Measurements from ENCODE around the gene GSG1L.

GSG1L gene

DNA sequence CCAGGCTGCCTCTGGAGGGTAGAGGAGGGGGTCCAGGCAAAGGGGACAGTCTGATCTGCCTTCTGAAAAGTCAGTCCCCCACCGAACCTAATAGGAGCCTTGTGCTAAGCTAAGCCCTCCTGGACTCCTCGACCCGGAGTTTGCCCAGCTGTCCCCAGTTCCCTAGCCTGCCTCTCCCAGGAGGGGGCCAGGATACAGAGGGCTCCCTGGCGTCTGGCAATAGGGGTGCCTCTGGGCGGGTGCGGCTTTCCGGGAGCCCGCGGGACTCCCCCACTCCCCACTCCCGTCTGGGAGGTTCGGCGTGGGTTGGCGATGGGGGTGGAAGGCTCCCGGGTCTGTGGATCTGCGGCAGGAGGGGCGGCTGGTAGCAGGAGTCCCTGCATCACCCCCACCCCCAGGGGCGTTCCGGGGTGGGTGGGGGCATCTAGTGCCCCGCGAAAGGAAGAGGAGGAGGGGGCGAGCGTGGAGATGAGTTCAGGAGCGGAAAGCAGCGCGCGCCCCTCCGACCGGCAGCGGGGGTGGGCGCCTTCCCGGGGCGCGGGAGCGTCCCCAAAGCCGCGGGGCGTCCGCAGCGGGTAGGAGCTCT lies 1.2 kb downstream of the GSG1L start:
- no peak for DNase-seq

DNA sequence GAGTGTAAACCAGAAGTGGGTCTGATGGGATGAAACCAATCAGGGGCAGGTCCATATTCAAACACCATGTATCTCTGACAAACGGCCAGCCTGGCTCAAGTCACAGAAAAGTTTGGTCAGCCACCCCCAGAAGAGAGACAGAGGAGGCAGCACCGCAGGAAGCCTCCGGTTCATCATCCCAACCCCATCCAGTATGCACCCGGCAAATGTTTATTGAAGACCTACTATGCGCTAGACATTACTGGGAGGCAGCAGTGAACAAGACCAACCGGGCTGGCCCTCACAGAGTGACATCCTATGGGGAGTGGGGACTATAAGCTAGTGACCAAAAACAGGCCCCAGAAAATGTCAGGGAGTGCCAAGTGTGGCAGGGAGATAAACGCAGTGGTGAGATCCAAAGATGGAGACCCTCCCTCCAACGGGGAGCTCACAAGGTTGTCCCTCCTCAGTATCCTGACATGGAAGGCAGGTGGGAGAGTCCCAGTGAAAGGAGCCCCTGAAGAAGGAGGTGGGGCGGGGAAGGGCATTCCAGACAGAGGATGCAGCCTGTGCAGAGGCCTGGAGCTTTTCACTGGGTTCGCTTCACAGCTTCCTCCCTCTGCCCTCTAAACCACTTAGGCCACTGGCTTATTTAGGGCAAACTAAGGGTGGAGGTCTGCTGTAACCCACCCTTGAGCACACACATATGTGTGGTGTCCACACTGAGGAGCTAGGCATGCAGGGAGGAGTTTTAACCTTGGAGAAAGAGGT lies 2.0 kb downstream of the GSG1L start:
- no peak for DNase-seq

GRCh38 chr16:28059841-28060575 lies 3.5 kb downstream of the GSG1L start:
- DNase-seq = no peak

- no peak for DNase-seq
Measured at GRCh38 chr16:28058839-28059589, 4.5 kb downstream of the GSG1L start.

DNA sequence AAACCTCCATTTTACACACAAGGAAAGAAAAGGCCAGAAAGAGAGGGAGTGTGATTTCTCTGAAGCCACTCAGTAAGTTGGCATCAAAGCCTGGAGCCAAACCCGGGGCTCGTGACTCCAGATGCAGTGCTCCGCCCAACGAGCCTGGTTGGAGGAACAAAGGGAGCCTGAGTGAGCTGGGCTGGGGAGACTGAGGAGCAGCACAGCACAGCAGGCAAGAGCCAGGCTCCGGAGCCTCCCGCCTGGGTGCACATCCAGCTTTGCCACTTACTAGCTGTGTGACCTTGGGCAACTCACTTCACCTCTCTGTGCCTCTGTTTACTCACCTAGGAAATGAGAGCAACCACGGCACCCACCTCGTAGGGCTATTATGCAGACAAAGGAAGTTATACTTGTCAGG lies 5.6 kb downstream of the GSG1L start:
- DNase-seq = no peak

DNA sequence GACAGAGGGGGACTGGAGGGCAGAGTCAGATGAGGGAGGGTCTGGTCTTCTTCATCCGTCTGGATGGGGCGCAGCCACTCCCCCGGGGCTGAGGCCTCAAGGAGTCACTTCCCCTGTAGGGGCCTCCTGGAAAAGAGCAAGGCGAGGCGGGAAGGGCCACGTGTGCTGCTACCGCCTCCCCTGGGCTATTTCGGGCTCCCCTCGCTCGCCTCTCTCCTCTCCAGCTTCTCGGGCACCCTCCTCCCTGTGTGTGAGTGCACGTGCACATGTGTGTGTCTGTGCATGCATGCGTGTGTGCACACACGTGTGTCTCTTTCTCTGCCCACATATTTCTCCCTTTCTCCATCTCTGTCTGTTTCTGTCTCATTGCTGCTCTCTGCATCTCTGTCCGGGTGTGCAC lies 10.1 kb downstream of the GSG1L start:
- DNase-seq = no peak

DNA sequence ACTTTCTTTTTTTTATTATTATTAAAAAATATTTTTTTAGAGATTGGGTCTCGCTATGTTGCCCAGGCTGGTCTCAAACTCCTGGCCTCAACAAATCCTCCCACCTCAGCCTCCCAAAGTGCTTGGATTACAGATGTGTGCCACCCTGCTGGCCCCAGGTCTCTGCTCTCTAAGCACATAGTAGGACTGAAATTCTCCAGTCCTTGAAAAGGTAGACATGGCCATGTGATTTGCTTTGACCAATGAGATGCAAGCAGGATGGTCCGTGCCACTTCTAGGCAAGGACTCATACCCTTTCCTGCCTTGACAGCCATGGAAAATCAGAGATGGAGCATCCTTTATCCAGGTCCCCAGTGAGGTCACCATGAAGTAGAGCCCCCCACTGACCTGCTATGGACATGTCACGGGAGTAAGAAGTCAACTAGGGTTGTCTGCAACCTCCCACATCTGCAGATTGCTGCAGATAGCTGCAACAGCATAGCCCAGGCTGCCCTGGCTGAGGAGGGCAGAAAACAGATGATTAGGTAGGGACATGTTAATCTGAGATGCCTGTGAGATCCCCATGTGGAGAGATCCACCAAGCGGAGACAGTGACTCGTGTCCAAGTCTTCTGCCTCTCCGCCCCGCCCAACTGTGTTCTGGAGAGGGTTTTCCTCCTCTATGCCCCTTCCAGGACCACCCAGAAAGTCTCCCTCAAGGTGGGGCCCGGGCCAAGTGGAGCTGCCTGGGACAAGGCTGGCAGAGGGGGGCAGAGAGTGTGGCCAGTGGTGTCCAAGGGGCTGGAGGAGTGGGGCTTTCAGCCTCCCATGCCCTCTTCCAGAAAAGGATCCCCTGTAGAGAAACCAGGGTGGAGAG lies 11.0 kb downstream of the GSG1L start:
- no peak for DNase-seq

DNA sequence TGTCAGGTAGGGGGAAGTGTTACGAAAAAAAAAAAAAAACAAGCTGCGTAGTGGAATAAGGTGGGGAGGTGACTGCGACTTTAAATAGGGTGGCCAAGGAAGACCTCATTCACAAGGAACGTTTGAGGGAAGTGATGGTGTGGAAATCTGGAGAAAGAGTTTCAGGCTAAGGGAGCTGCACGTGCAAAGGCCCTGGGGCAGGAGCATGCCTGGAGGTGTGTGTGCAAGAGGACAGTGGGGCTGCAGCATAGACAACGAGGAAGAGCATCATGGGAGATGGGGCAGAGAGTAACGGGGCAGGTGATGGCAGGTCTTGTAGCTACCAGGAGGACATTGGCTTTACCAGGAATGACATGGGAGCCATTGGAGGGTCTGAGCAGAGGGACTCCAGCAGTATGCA lies 12.0 kb downstream of the GSG1L start:
- DNase-seq = no peak

- DNase-seq = no peak
Measured at GRCh38 chr16:28042811-28043210, 20.7 kb downstream of the GSG1L start.

GRCh38 chr16:28041615-28042014 lies 21.9 kb downstream of the GSG1L start:
- DNase-seq = no peak

GRCh38 chr16:28040039-28040438 lies 23.5 kb downstream of the GSG1L start:
- DNase-seq = no peak

GRCh38 chr16:28039493-28039892 lies 24.0 kb downstream of the GSG1L start:
- DNase-seq = no peak

- no peak for DNase-seq
Measured at GRCh38 chr16:28038409-28038808, 25.1 kb downstream of the GSG1L start.

GRCh38 chr16:28035866-28036393 lies 27.6 kb downstream of the GSG1L start:
- no peak for DNase-seq

DNA sequence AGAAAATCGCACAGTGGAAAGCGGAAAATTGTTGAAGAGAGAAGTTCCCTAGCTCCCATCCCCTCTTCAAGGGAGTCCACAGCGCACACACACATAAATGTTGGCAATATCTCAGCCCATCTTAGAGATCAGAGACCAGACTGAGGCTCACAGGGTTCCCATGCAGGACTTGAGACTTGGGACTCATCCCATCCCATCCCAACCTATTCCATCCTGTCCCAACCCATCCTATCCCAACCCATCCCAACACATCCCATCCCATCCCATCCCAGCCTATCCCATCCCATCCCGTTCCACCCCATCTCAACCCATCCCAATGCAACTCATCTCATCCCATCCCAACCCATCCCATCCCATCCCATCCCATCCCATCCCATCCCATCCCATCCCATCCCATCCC lies 29.6 kb downstream of the GSG1L start:
- no peak for DNase-seq

- no peak for DNase-seq
Measured at GRCh38 chr16:28029387-28030002, 34.0 kb downstream of the GSG1L start.

DNA sequence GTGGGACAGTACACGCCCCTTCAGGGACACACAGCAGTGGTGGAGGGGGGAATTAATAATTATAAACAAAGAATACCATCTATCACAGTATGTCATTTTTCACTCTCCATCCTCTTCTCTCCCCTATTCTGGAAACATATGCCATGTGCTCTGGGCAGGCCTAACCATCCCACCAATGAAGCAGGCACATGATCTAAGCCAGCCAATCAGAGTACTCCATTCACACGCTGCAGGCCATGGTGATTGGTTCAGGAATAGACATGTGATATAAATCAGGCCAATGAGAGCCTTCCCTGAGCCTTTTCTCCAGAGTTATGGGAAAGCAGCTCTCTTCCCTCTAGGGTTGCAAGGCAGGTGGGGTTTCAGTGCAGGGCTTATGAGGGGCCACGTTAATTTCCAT lies 36.5 kb downstream of the GSG1L start:
- no peak for DNase-seq

DNA sequence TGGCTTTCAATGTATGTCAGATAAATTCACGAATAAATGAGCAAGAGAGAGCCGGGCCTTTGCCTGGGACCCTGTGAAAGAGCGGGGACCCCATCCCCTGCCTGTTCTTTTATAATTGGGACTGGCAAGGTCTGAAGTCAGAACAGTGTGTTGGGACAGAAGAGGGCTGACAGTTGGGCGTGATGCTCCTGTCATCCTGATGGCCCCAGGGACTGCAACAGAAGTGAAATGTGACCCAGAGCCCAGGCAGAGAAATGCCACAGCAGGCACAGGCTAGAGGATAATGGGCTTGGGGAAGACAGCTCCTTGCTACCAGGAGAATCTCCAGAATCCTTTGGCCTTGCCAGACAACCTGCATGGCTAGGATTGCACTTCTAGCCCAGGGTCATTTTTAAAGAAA lies 37.9 kb downstream of the GSG1L start:
- no peak for DNase-seq

GRCh38 chr16:28019218-28019617 lies 44.3 kb downstream of the GSG1L start:
- DNase-seq = no peak

DNA sequence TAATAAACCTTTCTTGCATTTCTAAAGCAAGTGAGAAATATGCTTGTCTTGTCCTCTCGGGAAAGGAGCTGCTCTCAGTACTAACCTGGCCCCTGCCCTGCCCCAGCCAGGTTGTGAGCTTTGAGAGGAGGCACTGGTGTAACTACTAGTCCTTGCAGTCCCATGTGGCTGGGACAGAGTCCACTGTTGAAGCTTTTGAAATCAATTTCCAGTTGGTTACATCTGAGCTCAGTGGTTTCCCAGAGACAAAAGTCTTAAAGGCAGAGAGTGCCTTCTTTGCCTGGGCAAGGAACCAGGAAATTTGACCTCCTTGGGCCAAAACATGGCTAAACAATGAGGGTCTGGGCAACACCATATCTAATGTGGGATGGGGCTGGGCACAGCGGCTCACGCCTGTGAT lies 48.7 kb downstream of the GSG1L start:
- no peak for DNase-seq

- DNase-seq = no peak
Measured at GRCh38 chr16:28013878-28014277, 49.6 kb downstream of the GSG1L start.

DNA sequence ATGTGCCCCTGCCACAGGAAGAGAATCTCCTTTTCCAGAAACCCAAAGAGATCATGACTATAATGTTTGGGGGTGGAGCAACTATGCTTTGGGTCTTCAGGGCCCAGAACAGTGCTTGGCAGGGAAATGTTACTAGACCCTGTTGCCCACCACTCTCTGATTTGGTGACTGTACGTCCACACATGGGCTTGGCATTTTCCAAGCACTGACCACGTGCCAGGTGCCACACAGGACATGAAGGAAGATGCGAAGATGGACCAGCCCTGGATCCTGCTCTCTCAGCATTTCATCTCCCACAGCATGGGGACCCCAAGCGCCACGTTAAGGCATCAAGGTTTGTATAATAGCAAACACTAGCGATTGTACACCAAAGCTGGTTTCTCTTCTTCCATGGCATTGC lies 50.1 kb downstream of the GSG1L start:
- DNase-seq = no peak

Data from activated CD4-positive, alpha-beta T cell treated with anti-CD3 and anti-CD28 coated beads for 1 hour (primary cell).